Naive thymus-derived CD4-positive, alpha-beta T cell (primary cell): ENCODE measurements around the gene EPHA8. TPM values are rescaled to one million over a fixed set of nuclear protein-coding genes. Genes with fewer than 3 reads are reported as not detected.

Experiments used
- ATAC-seq: fragments of 150-1000 bp; cut with Tn5 transposase; 2 replicates; pipeline ENCODE4 v1.10.0; 2021; ENCODE audit warnings: mild to moderate bottlenecking, moderate library complexity
- CTCF ChIA-PET: fragments of 350-600 bp; sonication (Branson Sonifier 250); formaldehyde crosslinking; loops from one replicate; lab custom pipeline; 2021; ENCODE audit warnings: antibody characterized with exemption; lab: Charles Lee
- POLR2A ChIA-PET: fragments of 350-600 bp; sonication (Branson Sonifier 250); formaldehyde crosslinking; loops from one replicate; lab custom pipeline; 2021; ENCODE audit warnings: antibody characterized with exemption, inconsistent platforms; lab: Charles Lee
- DNase-seq, 9 donors: peaks; one replicate each; pipeline versions ENCODE4 v3.0.0 to v3.0.0-alpha.2; 2020 to 2022; ENCODE audit warnings: mixed read lengths in 1 of 9
- H3K27ac ChIP-seq: one replicate; pipeline ENCODE4 v1.7.0; 2013; ENCODE audit warnings: mild to moderate bottlenecking, low read depth, low read length, moderate library complexity
- H3K27me3 ChIP-seq, 2 donors: one replicate each; pipeline ENCODE4 v1.7.0; 2013; ENCODE audit warnings: low read length in 2 of 2, mild to moderate bottlenecking in 2 of 2, moderate library complexity in 2 of 2; ENCODE audit not compliant: control insufficient read depth in 2 of 2, insufficient read depth in 2 of 2
- H3K36me3 ChIP-seq, 3 experiments: 1 replicate in 2 of 3; 2 replicates in 1 of 3; pipeline ENCODE4 v1.7.0; 2013; ENCODE audit warnings: low read length in 3 of 3, mild to moderate bottlenecking in 3 of 3, moderate library complexity in 1 of 3; ENCODE audit not compliant: insufficient read depth in 3 of 3, control insufficient read depth in 2 of 3
- H3K4me1 ChIP-seq, 2 donors: one replicate each; pipeline ENCODE4 v1.7.0; 2013; ENCODE audit warnings: low read length in 2 of 2, mild to moderate bottlenecking in 2 of 2, moderate library complexity in 1 of 2; ENCODE audit not compliant: control insufficient read depth in 2 of 2, insufficient read depth in 2 of 2
- H3K4me3 ChIP-seq: 2 replicates; pipeline ENCODE4 v1.7.0; 2013; ENCODE audit warnings: mild to moderate bottlenecking, low read length
- H3K9me3 ChIP-seq, 3 experiments: 1 replicate in 2 of 3; 2 replicates in 1 of 3; pipeline ENCODE4 v1.7.0; 2013; ENCODE audit warnings: low read length in 3 of 3; ENCODE audit not compliant: control insufficient read depth in 2 of 3
- H3K27ac Mint-ChIP-seq, 9 donors: one replicate each; pipeline ENCODE4 v1.8.0; 2020 to 2022; ENCODE audit warnings: mixed read lengths in 9 of 9, mild to moderate bottlenecking in 8 of 9, moderate library complexity in 5 of 9, inconsistent platforms in 2 of 9
- H3K27me3 Mint-ChIP-seq, 5 donors: one replicate each; pipeline ENCODE4 v1.8.0; 2021 to 2022; ENCODE audit warnings: mixed read lengths in 5 of 5, mild to moderate bottlenecking in 1 of 5
- H3K36me3 Mint-ChIP-seq, 5 donors: one replicate each; pipeline ENCODE4 v1.8.0; 2020 to 2022; ENCODE audit warnings: mixed read lengths in 5 of 5, mild to moderate bottlenecking in 3 of 5, inconsistent platforms in 1 of 5
- H3K4me1 Mint-ChIP-seq, 7 donors: one replicate each; pipeline ENCODE4 v1.8.0; 2020 to 2022; ENCODE audit warnings: mixed read lengths in 7 of 7, mild to moderate bottlenecking in 3 of 7, inconsistent platforms in 1 of 7
- H3K4me3 Mint-ChIP-seq, 10 donors: one replicate each; pipeline ENCODE4 v1.8.0; 2020 to 2022; ENCODE audit warnings: mild to moderate bottlenecking in 10 of 10, mixed read lengths in 10 of 10, moderate library complexity in 6 of 10, inconsistent platforms in 2 of 10
- H3K9me3 Mint-ChIP-seq, 11 donors: one replicate each; pipeline ENCODE4 v1.8.0; 2020 to 2022; ENCODE audit warnings: mixed read lengths in 11 of 11, mild to moderate bottlenecking in 4 of 11, inconsistent platforms in 1 of 11, moderate library complexity in 1 of 11
- intact Hi-C, 2 donors: fragments of 100-400 bp; cut with micrococcal nuclease; formaldehyde crosslinking; loops; one replicate each; pipeline ENCODE4 v1.15.1; 2023
- polyA plus RNA-seq, 2 donors: library from polyadenylated mRNA; unstranded; fragments of 300-500 nt; fragmentation: Illumina TruSeq; gene quantifications; one replicate each; pipeline ENCODE4 v1.2.3, GENCODE V29; 2021
- total RNA-seq, 6 experiments: library from RNA in 5 of 6; stranded (reverse) in 5 of 6; gene quantifications; 1 replicate in 5 of 6; 2 replicates in 1 of 6; pipeline ENCODE4 v1.2.3 and lab custom pipeline; 2021 to 2026

EPHA8 gene
- total and polyA plus RNA-seq, 7 experiments from 2014 or later = not detected

- intact Hi-C loops = no loop called here
- peaks cover 17 to 87% (median 71%) of the 10 kb centered on the region in 5 donors for H3K27me3 Mint-ChIP-seq
These were observed 45.1 kb downstream of the EPHA8 start for GRCh38 chr1:22608361-22608760.

GRCh38 chr1:22609291-22609690 lies 46.0 kb downstream of the EPHA8 start:
- Histone ChIP-seq H3K4me1 (no peaks in the 10 kb centered on the region), H3K9me3 (no peaks in the 10 kb centered on the region), H3K27me3 (no peaks in the 10 kb centered on the region), H3K36me3 (no peaks in the 10 kb centered on the region), H3K27ac (no peak overlapping the region), H3K4me3 (no peak overlapping the region)
- ChIA-PET CTCF (no interaction called here), POLR2A (no interaction called here)
- Mint-ChIP-seq H3K27ac (no peak overlapping the region), H3K36me3 (peaks cover 0 to 3% (median 0%) of the 10 kb centered on the region in 5 donors), H3K27me3 (peaks cover 17 to 83% (median 66%) of the 10 kb centered on the region in 5 donors), H3K9me3 (peaks cover 0 to 8% (median 0%) of the 10 kb centered on the region in 11 donors), H3K4me1 (peaks cover 0 to 3% (median 0%) of the 10 kb centered on the region in 7 donors), H3K4me3 (no peak overlapping the region)
- DNase-seq (no peak), ATAC-seq (no peak)
- intact Hi-C loops = no loop called here

More at GRCh38 chr1:22608361-22608760, 45.1 kb downstream of the EPHA8 start:
- no peak overlapping the region for H3K27ac ChIP-seq
- H3K4me3 ChIP-seq = no peak overlapping the region
- no peak overlapping the region for H3K4me3 Mint-ChIP-seq
- H3K36me3 ChIP-seq = no peaks in the 10 kb centered on the region
- peaks cover 0 to 3% (median 0%) of the 10 kb centered on the region in 7 donors for H3K4me1 Mint-ChIP-seq
- no peaks in the 10 kb centered on the region for H3K4me1 ChIP-seq
- H3K27me3 ChIP-seq = no peaks in the 10 kb centered on the region
- H3K9me3 Mint-ChIP-seq = peaks cover 0 to 6% (median 0%) of the 10 kb centered on the region in 11 donors
- peaks cover 0 to 3% (median 0%) of the 10 kb centered on the region in 5 donors for H3K36me3 Mint-ChIP-seq
- POLR2A ChIA-PET = no interaction called here
- CTCF ChIA-PET = no interaction called here
- DNase-seq (no peak), ATAC-seq (no peak)
- H3K9me3 ChIP-seq = no peaks in the 10 kb centered on the region
- no peak overlapping the region for H3K27ac Mint-ChIP-seq

GRCh38 chr1:22611530-22611947 lies 48.2 kb downstream of the EPHA8 start:
- Histone ChIP-seq H3K9me3 (no peaks in the 10 kb centered on the region), H3K36me3 (no peaks in the 10 kb centered on the region), H3K4me3 (no peak overlapping the region), H3K27ac (no peak overlapping the region), H3K27me3 (no peaks in the 10 kb centered on the region), H3K4me1 (no peaks in the 10 kb centered on the region)
- peaks cover 0 to 8% (median 0%) of the 10 kb centered on the region in 11 donors for H3K9me3 Mint-ChIP-seq
- CTCF ChIA-PET = no interaction called here
- ATAC-seq (no peak), DNase-seq (peak in 2 of 9 donors; percentile 6 to 12)
- peaks cover 0 to 2% (median 0%) of the 10 kb centered on the region in 7 donors for H3K4me1 Mint-ChIP-seq
- H3K27ac Mint-ChIP-seq = no peak overlapping the region
- POLR2A ChIA-PET = no interaction called here
- peaks cover 10 to 82% (median 62%) of the 10 kb centered on the region in 5 donors for H3K27me3 Mint-ChIP-seq
- intact Hi-C loops = no loop called here
- H3K4me3 Mint-ChIP-seq = no peak overlapping the region
- H3K36me3 Mint-ChIP-seq = peaks cover 0 to 3% (median 0%) of the 10 kb centered on the region in 5 donors

- Mint-ChIP-seq H3K4me1 (no peaks in the 10 kb centered on the region), H3K9me3 (peaks cover 0 to 8% (median 0%) of the 10 kb centered on the region in 11 donors), H3K27ac (no peak overlapping the region), H3K36me3 (peaks cover 0 to 3% (median 0%) of the 10 kb centered on the region in 5 donors), H3K4me3 (no peak overlapping the region), H3K27me3 (peaks cover 4 to 84% (median 65%) of the 10 kb centered on the region in 5 donors)
- no peak for ATAC-seq
- DNase-seq = no peak
- H3K27ac ChIP-seq = no peak overlapping the region
- no peaks in the 10 kb centered on the region for H3K9me3 ChIP-seq
- no peaks in the 10 kb centered on the region for H3K4me1 ChIP-seq
- intact Hi-C loops = no loop called here
- POLR2A ChIA-PET = interaction anchor here (0.6 kb wide), 1 partner anchor 512 kb away, joined by 3 read pairs; no protein-coding TSS in a partner anchor
- H3K27me3 ChIP-seq = no peaks in the 10 kb centered on the region
- H3K4me3 ChIP-seq = no peak overlapping the region
- H3K36me3 ChIP-seq = no peaks in the 10 kb centered on the region
- CTCF ChIA-PET = no interaction called here
These were observed 49.6 kb downstream of the EPHA8 start for GRCh38 chr1:22612671-22613571.

GRCh38 chr1:22613572-22613918 lies 50.3 kb downstream of the EPHA8 start:
- no peak overlapping the region for H3K27ac Mint-ChIP-seq
- ChIA-PET CTCF (no interaction called here), POLR2A (no interaction called here)
- no peaks in the 10 kb centered on the region for H3K9me3 ChIP-seq
- peaks cover 0 to 8% (median 0%) of the 10 kb centered on the region in 11 donors for H3K9me3 Mint-ChIP-seq
- H3K27me3 Mint-ChIP-seq = peaks cover 0 to 82% (median 61%) of the 10 kb centered on the region in 5 donors
- H3K4me1 Mint-ChIP-seq = no peaks in the 10 kb centered on the region
- no peak overlapping the region for H3K4me3 ChIP-seq
- no peaks in the 10 kb centered on the region for H3K4me1 ChIP-seq
- H3K36me3 ChIP-seq = no peaks in the 10 kb centered on the region
- no peak overlapping the region for H3K4me3 Mint-ChIP-seq
- DNase-seq = no peak
- intact Hi-C loops = no loop called here
- no peak for ATAC-seq
- no peak overlapping the region for H3K27ac ChIP-seq
- peaks cover 0 to 3% (median 0%) of the 10 kb centered on the region in 5 donors for H3K36me3 Mint-ChIP-seq
- no peaks in the 10 kb centered on the region for H3K27me3 ChIP-seq

GRCh38 chr1:22613951-22614350 lies 50.7 kb downstream of the EPHA8 start:
- H3K4me1 ChIP-seq = no peaks in the 10 kb centered on the region
- Mint-ChIP-seq H3K4me3 (no peak overlapping the region), H3K27ac (no peak overlapping the region), H3K4me1 (no peaks in the 10 kb centered on the region), H3K36me3 (peaks cover 0 to 3% (median 0%) of the 10 kb centered on the region in 5 donors), H3K27me3 (peaks cover 2 to 81% (median 59%) of the 10 kb centered on the region in 5 donors), H3K9me3 (peaks cover 0 to 8% (median 0%) of the 10 kb centered on the region in 11 donors)
- H3K9me3 ChIP-seq = no peaks in the 10 kb centered on the region
- ChIA-PET CTCF (no interaction called here), POLR2A (no interaction called here)
- H3K4me3 ChIP-seq = no peak overlapping the region
- H3K27ac ChIP-seq = no peak overlapping the region
- H3K27me3 ChIP-seq = no peaks in the 10 kb centered on the region
- no peaks in the 10 kb centered on the region for H3K36me3 ChIP-seq
- ATAC-seq = no peak
- intact Hi-C loops = no loop called here
- no peak for DNase-seq
